LNCAP (cell line): ENCODE results near the gene CDH20.

Experiments used
- CTCF ChIP-seq: fragments of 450-650 bp; IDR thresholded peaks from 2 replicates; pipeline ENCODE4 v1.5.1; 2017; ENCODE audit warnings: mild to moderate bottlenecking

Gene CDH20

GRCh38 chr18:61475931-61476330, 142.7 kb downstream of the CDH20 start:
- no peak for TF ChIP-seq CTCF

GRCh38 chr18:61489334-61489733, 156.1 kb downstream of the CDH20 start:
- no peak for TF ChIP-seq CTCF

- no peak for TF ChIP-seq CTCF
These were observed 163.1 kb downstream of the CDH20 start for GRCh38 chr18:61496374-61496773.

GRCh38 chr18:61497422-61497821, 164.2 kb downstream of the CDH20 start:
- no peak for TF ChIP-seq CTCF

- peak; percentile 77 for TF ChIP-seq CTCF
These were observed 169.2 kb downstream of the CDH20 start for GRCh38 chr18:61502472-61502871.

- no peak for TF ChIP-seq CTCF
These were observed 170.5 kb downstream of the CDH20 start for GRCh38 chr18:61503688-61504087.

- no peak for TF ChIP-seq CTCF
These were observed 195.7 kb downstream of the CDH20 start for GRCh38 chr18:61528961-61529360.

GRCh38 chr18:61530681-61531080, 197.5 kb downstream of the CDH20 start:
- TF ChIP-seq CTCF, result no peak
